T-cell (primary cell): ENCODE results near the gene FBF1. TPM values are rescaled to one million over a fixed set of nuclear protein-coding genes. Genes with fewer than 3 reads are reported as not detected.
A peak's percentile ranks its signal among the peaks of the same experiment; 100 is the strongest.

Source experiments
- ATAC-seq, 4 experiments: fragments of 200-7000 bp in 3 of 4; fragments of 150-1000 bp in 1 of 4; cut with Tn5 transposase; replicated peaks in 1 of 4; 1 replicate in 3 of 4; 2 replicates in 1 of 4; pipeline ENCODE4 v1.10.0; 2021; ENCODE audit warnings: moderate library complexity in 3 of 4, mild to moderate bottlenecking in 2 of 4, moderate number of reproducible peaks in 1 of 4
- CTCF ChIA-PET, 2 donors: fragments of 300-600 bp; sonication (Branson Sonifier 250); formaldehyde crosslinking; loops; one replicate each; lab custom pipeline; 2022; ENCODE audit warnings: antibody characterized with exemption in 2 of 2; lab: Charles Lee
- POLR2A ChIA-PET, 2 donors: fragments of 300-600 bp; sonication (Branson Sonifier 250); formaldehyde crosslinking; loops; one replicate each; lab custom pipeline; 2022; ENCODE audit warnings: antibody characterized with exemption in 2 of 2; lab: Charles Lee
- DNase-seq, 35 experiments: peaks; one replicate each; pipeline versions ENCODE4 v3.0.0 to v3.0.0-alpha.2; 2013 to 2023
- H3K27ac ChIP-seq: one replicate; pipeline ENCODE4 v1.5.1; 2013; ENCODE audit warnings: low read length
- H3K27me3 ChIP-seq, 2 experiments: replicated peaks in 1 of 2; 1 replicate in 1 of 2; 2 replicates in 1 of 2; pipeline versions ENCODE4 v1.6.1 to v1.7.0; 2013; ENCODE audit warnings: low read length in 1 of 2, mixed read lengths in 1 of 2; ENCODE audit not compliant: control insufficient read depth in 2 of 2, insufficient read depth in 2 of 2; ENCODE audit errors: extremely low read depth in 1 of 2
- H3K36me3 ChIP-seq, 2 donors: 1 replicate in 1 of 2; 2 replicates in 1 of 2; pipeline versions ENCODE4 v1.6.1 to v1.7.0; 2013; ENCODE audit warnings: low read length in 1 of 2; ENCODE audit not compliant: control insufficient read depth in 2 of 2, insufficient read depth in 1 of 2; ENCODE audit errors: extremely low read depth in 1 of 2
- H3K4me1 ChIP-seq, 2 experiments: 1 replicate in 1 of 2; 2 replicates in 1 of 2; pipeline versions ENCODE4 v1.6.1 to v1.7.0; 2013; ENCODE audit warnings: low read length in 2 of 2, mixed read lengths in 1 of 2; ENCODE audit not compliant: insufficient read depth in 2 of 2, control insufficient read depth in 1 of 2; ENCODE audit errors: extremely low read depth in 1 of 2
- H3K4me3 ChIP-seq, 2 donors: 1 replicate in 1 of 2; 2 replicates in 1 of 2; pipeline versions ENCODE4 v1.5.1 to v1.7.0; 2013; ENCODE audit warnings: mild to moderate bottlenecking in 2 of 2, low read length in 1 of 2, moderate library complexity in 1 of 2; ENCODE audit not compliant: control insufficient read depth in 1 of 2; ENCODE audit errors: extremely low read depth in 1 of 2
- H3K9me3 ChIP-seq: 2 replicates; pipeline ENCODE4 v1.7.0; 2013
- H3K27ac Mint-ChIP-seq, 2 donors: one replicate each; pipeline ENCODE4 v1.8.0; 2020 to 2021; ENCODE audit warnings: mild to moderate bottlenecking in 2 of 2, mixed read lengths in 2 of 2
- H3K27me3 Mint-ChIP-seq, 2 donors: one replicate each; pipeline ENCODE4 v1.8.0; 2021 to 2022; ENCODE audit warnings: mixed read lengths in 2 of 2
- H3K36me3 Mint-ChIP-seq: one replicate; pipeline ENCODE4 v1.8.0; 2021; ENCODE audit warnings: mixed read lengths
- H3K4me1 Mint-ChIP-seq, 3 donors: one replicate each; pipeline ENCODE4 v1.8.0; 2020 to 2022; ENCODE audit warnings: mixed read lengths in 3 of 3, mild to moderate bottlenecking in 1 of 3
- H3K4me3 Mint-ChIP-seq, 3 donors: one replicate each; pipeline ENCODE4 v1.8.0; 2020 to 2022; ENCODE audit warnings: mild to moderate bottlenecking in 3 of 3, mixed read lengths in 3 of 3, moderate library complexity in 3 of 3
- H3K9me3 Mint-ChIP-seq, 3 donors: one replicate each; pipeline ENCODE4 v1.8.0; 2020 to 2022; ENCODE audit warnings: mixed read lengths in 3 of 3
- WGBS: methylation state at CpG from one replicate; pipeline ENCODE4 v1.1.5; 2013; ENCODE audit warnings: missing lambda C conversion rate; ENCODE audit not compliant: insufficient coverage; 5-methylcytosine and 5-hydroxymethylcytosine counted together
- total RNA-seq, 35 experiments: library from RNA in 6 of 35; stranded (reverse) in 6 of 35; fragments of 120-200 nt in 1 of 35; gene quantifications; one replicate each; pipeline versions ENCODE4 v1.2.1 to v1.2.4 and lab custom pipeline; 2013 to 2026

Gene FBF1, protein sequence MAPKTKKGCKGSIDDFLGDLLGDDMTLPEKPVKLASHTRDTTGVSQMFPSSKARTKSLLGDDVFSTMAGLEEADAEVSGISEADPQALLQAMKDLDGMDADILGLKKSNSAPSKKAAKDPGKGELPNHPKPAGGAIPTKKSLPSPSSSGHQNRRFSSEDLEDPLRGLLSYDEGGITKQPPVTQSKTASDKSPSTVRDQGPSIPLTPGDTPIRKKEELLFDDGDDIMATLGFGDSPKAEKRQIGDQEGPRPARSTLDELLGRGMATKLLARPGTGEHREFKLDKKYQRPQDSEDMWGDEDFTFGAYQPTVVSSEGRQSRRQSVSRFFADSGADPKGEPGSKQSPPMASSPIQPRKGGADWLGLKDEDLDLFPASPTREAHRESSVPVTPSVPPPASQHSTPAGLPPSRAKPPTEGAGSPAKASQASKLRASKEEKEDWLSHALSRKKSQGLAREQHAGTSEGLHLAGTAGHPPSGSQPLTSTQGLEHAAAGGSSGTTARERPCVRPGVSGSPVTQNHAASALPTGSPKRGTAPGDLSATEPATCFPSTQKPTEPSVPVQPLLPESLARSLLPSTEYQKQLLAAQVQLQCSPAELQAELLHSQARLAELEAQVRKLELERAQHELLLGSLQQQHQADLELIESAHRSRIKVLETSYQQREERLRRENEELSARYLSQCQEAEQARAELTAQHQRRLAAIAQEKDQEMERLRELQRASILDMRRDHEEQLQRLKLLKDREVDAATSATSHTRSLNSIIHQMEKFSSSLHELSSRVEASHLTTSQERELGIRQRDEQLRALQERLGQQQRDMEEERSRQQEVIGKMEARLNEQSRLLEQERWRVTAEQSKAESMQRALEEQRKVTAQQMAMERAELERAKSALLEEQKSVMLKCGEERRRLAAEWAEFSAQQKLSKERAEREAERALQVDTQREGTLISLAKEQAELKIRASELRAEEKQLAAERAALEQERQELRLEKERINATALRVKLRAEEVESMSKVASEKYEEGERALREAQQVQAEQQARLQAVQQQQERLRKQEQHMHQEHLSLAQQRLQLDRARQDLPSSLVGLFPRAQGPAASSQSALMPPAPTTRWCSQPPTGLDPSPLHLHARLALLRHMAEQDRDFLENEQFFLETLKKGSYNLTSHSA
- total RNA-seq, result 10 to 100 TPM; 25.7 to 45.3 (median 41.5) TPM
- total RNA-seq (2013), result 21.2 TPM
- 4.7 to 25.0 (median 13.6) reads per million in 29 experiments for total RNA-seq (lab: John Stamatoyannopoulos, UW)

DNA sequence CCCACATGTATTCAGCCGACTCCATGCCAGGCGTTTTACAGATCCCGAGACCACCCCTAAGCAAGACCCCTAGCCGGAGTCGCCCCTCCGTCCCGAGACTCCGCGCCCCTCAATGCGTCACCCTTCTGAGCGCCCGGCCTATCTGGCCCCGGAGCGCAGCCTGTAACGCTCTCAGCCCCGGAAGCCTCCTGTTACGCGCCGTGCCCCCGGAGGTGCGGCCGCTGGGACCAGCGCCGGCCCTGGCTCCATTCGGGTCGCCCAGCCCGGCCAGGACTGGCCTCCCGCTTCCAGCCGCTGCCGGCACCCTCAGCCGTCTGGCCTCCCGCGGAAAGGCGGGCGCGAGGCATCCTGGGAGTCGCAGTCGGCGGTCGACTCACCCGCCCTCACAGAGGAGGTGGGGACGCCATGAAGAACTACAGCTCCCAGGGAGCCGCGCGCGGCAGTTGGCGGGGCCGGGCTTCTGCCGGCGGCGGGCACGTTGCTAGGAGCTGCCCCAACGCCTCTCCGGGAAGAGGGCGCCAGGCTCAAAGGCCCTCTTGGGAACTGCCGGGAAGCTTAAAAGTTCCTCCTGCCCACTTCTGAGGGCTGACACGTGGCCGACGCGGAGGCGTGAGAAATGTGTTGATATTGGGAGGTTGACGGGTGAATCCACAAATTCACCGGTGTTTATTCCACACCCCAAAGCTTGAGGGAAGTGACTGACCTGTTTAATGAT lies at the start of gene FBF1:
Gene FBF1, minus strand, starts transcription at position 316 of the 715 bp plus-strand sequence. CDS start 2,893 bp downstream, outside the sequence.
- Mint-ChIP-seq H3K27me3 (no peaks in the 10 kb centered on the region), H3K4me3 (peak within 1 kb of the TSS; percentile 84 to 87 (median 86)), H3K36me3 (peaks cover 3% of the 10 kb centered on the region), H3K9me3 (no peaks in the 10 kb centered on the region), H3K4me1 (peaks cover 9 to 19% (median 14%) of the 10 kb centered on the region in 3 donors), H3K27ac (peak within 1 kb of the TSS; percentile 54 to 87)
- POLR2A ChIA-PET, result interaction anchor here (0.5 to 0.6 kb wide), 2 partner anchors 163 to 441 kb away, joined by 3 read pairs; no protein-coding TSS in a partner anchor
- Histone ChIP-seq H3K27ac (peak within 1 kb of the TSS; percentile 61), H3K4me3 (peak within 1 kb of the TSS; percentile 48 to 75), H3K4me1 (peaks cover 0 to 16% of the 10 kb centered on the region in 2 experiments), H3K27me3 (no peaks in the 10 kb centered on the region), H3K9me3 (no peaks in the 10 kb centered on the region), H3K36me3 (peaks cover 0 to 2% of the 10 kb centered on the region in 2 donors)
- WGBS, result 0% methylated on average over 55 of the region's 63 CpGs
- peak; percentile 99 to 100 (median 99) for ATAC-seq
- DNase-seq, result peak; percentile 64 to 92 (median 84)
- CTCF ChIA-PET, result interaction anchor here in 1 of 2 donors (0.5 to 1.0 kb wide), 4 partner anchors 48 to 156 kb away, joined by 3 to 9 read pairs (median 4); partner anchors contain the start of genes UNK and WBP2

DNA sequence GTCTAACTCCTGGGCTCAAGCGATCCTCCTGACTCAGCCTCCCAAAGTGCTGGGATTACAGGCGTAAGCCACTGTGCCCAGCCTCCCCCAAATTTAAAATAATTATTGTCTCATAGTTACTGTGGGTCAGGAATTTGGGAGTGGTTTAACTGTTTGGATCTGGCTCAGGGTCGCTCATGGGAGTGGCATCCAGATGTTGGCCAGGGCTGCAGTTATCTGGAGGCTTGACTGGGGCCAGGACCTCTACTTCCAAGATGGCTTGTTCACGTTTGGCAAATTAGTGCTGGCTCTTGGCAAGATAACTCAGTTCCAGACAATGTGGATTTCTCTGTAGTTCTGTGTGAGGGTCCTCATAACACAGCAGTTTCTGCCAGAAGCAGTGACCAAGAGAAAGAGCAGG lies 46.2 kb upstream of the FBF1 start:
- H3K36me3 Mint-ChIP-seq, result peaks cover 9% of the 10 kb centered on the region
- 97% methylated on average over 2 of the region's 4 CpGs for WGBS
- CTCF ChIA-PET, result no interaction called here

DNA sequence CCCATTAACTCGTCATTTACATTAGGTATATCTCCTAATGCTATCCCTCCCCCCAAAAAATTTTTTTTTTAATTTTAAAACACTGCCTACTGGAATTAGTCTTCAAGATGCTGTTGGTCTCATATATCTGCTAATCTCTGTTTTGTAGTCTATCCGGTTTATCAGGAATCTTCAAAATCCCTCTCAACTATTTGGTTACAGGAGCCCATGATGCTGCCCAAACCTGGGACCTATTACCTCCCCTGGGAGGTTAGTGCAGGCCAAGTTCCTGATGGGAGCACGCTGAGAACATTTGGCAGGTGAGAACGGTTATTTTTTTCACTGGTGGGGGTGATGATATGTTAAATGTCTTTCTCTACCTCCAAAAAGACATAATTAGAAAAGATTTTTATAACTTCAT lies 45.1 kb upstream of the FBF1 start:
- Histone ChIP-seq H3K4me1 (no peaks in the 10 kb centered on the region), H3K4me3 (no peak overlapping the region), H3K9me3 (no peaks in the 10 kb centered on the region), H3K27ac (no peak overlapping the region), H3K36me3 (no peaks in the 10 kb centered on the region), H3K27me3 (no peaks in the 10 kb centered on the region)
- 100% methylated on average over 1 of the region's 4 CpGs for WGBS
- Mint-ChIP-seq H3K27ac (no peak overlapping the region), H3K9me3 (no peaks in the 10 kb centered on the region), H3K36me3 (peaks cover 4% of the 10 kb centered on the region), H3K4me3 (no peak overlapping the region), H3K27me3 (no peaks in the 10 kb centered on the region), H3K4me1 (peaks cover 0 to 4% (median 1%) of the 10 kb centered on the region in 3 donors)
- POLR2A ChIA-PET, result no interaction called here
- ATAC-seq, result no peak
- no peak for DNase-seq
- CTCF ChIA-PET, result no interaction called here

More for the DNA sequence above, 46.2 kb upstream of the FBF1 start:
- Mint-ChIP-seq H3K4me3 (no peak overlapping the region), H3K4me1 (no peaks in the 10 kb centered on the region), H3K27me3 (no peaks in the 10 kb centered on the region), H3K9me3 (no peaks in the 10 kb centered on the region), H3K27ac (no peak overlapping the region)
- ATAC-seq (no peak), DNase-seq (no peak)
- H3K4me1 ChIP-seq, result no peaks in the 10 kb centered on the region
- H3K4me3 ChIP-seq, result no peak overlapping the region
- POLR2A ChIA-PET, result no interaction called here
- no peaks in the 10 kb centered on the region for H3K9me3 ChIP-seq
- peaks cover 0 to 3% of the 10 kb centered on the region in 2 donors for H3K36me3 ChIP-seq
- H3K27me3 ChIP-seq, result no peaks in the 10 kb centered on the region
- no peak overlapping the region for H3K27ac ChIP-seq

- no peak overlapping the region for H3K4me3 ChIP-seq
- Mint-ChIP-seq H3K9me3 (no peaks in the 10 kb centered on the region), H3K27me3 (no peaks in the 10 kb centered on the region), H3K27ac (no peak overlapping the region), H3K4me1 (peaks cover 15 to 16% (median 16%) of the 10 kb centered on the region in 3 donors), H3K4me3 (no peak overlapping the region), H3K36me3 (peaks cover 4% of the 10 kb centered on the region)
- no peak overlapping the region for H3K27ac ChIP-seq
- ATAC-seq (no peak), DNase-seq (peak in 3 of 35 experiments; percentile 15 to 27 (median 19))
- H3K36me3 ChIP-seq, result no peaks in the 10 kb centered on the region
- H3K9me3 ChIP-seq, result no peaks in the 10 kb centered on the region
- H3K4me1 ChIP-seq, result peaks cover 0 to 12% of the 10 kb centered on the region in 2 experiments
- CTCF ChIA-PET, result interaction anchor here in 1 of 2 donors (0.6 kb wide), 1 partner anchor 195 kb away, joined by 3 read pairs; no protein-coding TSS in a partner anchor
- WGBS, result 81% methylated on average over 4 of the region's 6 CpGs
- no peaks in the 10 kb centered on the region for H3K27me3 ChIP-seq
- POLR2A ChIA-PET, result interaction anchor here in 1 of 2 donors (0.6 kb wide), 1 partner anchor 62 kb away, joined by 5 read pairs; no protein-coding TSS in a partner anchor
Observed at GRCh38 chr17:75983501-75984181, 42.8 kb upstream of the FBF1 start.

DNA sequence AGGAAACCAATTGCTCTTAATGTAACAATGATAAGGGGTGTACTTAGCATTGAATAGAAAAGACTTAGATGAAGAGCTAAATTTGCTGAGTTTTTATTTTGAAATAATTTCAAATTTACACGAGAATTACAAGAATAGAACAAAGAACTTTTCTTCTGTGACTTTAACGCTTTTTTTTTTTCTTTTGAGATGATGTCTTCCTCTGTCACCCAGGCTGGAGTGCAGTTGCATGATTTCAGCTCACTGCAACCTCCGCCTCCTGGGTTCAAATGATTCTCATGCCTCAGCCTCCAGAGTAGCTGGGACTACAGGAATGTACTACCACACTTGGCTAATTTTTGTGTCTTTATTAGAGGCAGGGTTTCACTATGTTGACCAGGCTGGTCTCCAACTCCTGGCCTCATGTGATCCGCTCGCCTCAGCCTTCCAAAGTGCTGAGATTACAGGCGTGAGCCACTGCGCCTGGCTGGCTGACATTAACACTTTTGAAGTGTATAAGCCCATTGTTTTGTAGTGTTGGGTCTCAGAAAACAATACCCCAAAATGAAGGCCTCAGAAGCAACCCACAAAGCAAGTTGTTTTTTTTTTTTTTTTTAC lies 40.3 kb upstream of the FBF1 start:
- Mint-ChIP-seq H3K27ac (peak overlapping the region in 1 of 2 donors; percentile 99), H3K9me3 (no peaks in the 10 kb centered on the region), H3K4me1 (peaks cover 33 to 35% (median 34%) of the 10 kb centered on the region in 3 donors), H3K4me3 (peak overlapping the region; percentile 92 to 99 (median 95)), H3K36me3 (no peaks in the 10 kb centered on the region), H3K27me3 (no peaks in the 10 kb centered on the region)
- CTCF ChIA-PET, result interaction anchor here in 1 of 2 donors (0.7 kb wide), 3 partner anchors 73 to 377 kb away, joined by 3 to 6 read pairs (median 4); no protein-coding TSS in a partner anchor
- Histone ChIP-seq H3K27ac (no peak overlapping the region), H3K9me3 (no peaks in the 10 kb centered on the region), H3K4me1 (peaks cover 5 to 18% of the 10 kb centered on the region in 2 experiments), H3K36me3 (no peaks in the 10 kb centered on the region), H3K4me3 (no peak overlapping the region), H3K27me3 (no peaks in the 10 kb centered on the region)
- 94% methylated on average over 6 of the region's 7 CpGs for WGBS
- POLR2A ChIA-PET, result interaction anchor here in 1 of 2 donors (0.7 kb wide), 2 partner anchors 16 to 19 kb away, joined by 3 to 12 read pairs; no protein-coding TSS in a partner anchor
- no peak for DNase-seq
- no peak for ATAC-seq
